Activated CD8-positive, alpha-beta memory T cell treated with anti-CD3 and anti-CD28 coated beads, Interleukin-2, amount 10 ng/mL, durations not matched to agents 7 days and 5 days (primary cell): ENCODE results near the gene UBXN1. TPM values are rescaled to one million over a fixed set of nuclear protein-coding genes. Genes with fewer than 3 reads are reported as not detected.

ENCODE experiments used
- ATAC-seq: fragments of 150-1000 bp; cut with Tn5 transposase; one replicate; pipeline ENCODE4 v1.10.0; 2021; ENCODE audit warnings: moderate library complexity
- CTCF ChIA-PET: fragments of 350-600 bp; sonication (Branson Sonifier 250); formaldehyde crosslinking; loops from one replicate; lab custom pipeline; 2021; ENCODE audit warnings: antibody characterized with exemption; lab: Charles Lee
- DNase-seq: peaks from one replicate; pipeline ENCODE4 v3.0.0-alpha.2; 2020
- H3K27ac Mint-ChIP-seq: one replicate; pipeline ENCODE4 v1.8.0; 2021; ENCODE audit warnings: mild to moderate bottlenecking, mixed read lengths
- H3K27me3 Mint-ChIP-seq: one replicate; pipeline ENCODE4 v1.8.0; 2021; ENCODE audit warnings: mixed read lengths
- H3K36me3 Mint-ChIP-seq: one replicate; pipeline ENCODE4 v1.8.0; 2021; ENCODE audit warnings: mild to moderate bottlenecking, mixed read lengths
- H3K4me1 Mint-ChIP-seq: one replicate; pipeline ENCODE4 v1.8.0; 2021; ENCODE audit warnings: mixed read lengths
- H3K4me3 Mint-ChIP-seq: one replicate; pipeline ENCODE4 v1.8.0; 2021; ENCODE audit warnings: mild to moderate bottlenecking, moderate library complexity, mixed read lengths
- H3K9me3 Mint-ChIP-seq: one replicate; pipeline ENCODE4 v1.8.0; 2022; ENCODE audit warnings: low read depth, mixed read lengths
- total RNA-seq, 2 experiments: library from RNA; stranded (reverse); gene quantifications; one replicate each; pipeline ENCODE4 v1.2.3, GENCODE V29; 2021

Gene UBXN1
- 100 to 1,000 TPM; 115 to 152 TPM for total RNA-seq

DNA sequence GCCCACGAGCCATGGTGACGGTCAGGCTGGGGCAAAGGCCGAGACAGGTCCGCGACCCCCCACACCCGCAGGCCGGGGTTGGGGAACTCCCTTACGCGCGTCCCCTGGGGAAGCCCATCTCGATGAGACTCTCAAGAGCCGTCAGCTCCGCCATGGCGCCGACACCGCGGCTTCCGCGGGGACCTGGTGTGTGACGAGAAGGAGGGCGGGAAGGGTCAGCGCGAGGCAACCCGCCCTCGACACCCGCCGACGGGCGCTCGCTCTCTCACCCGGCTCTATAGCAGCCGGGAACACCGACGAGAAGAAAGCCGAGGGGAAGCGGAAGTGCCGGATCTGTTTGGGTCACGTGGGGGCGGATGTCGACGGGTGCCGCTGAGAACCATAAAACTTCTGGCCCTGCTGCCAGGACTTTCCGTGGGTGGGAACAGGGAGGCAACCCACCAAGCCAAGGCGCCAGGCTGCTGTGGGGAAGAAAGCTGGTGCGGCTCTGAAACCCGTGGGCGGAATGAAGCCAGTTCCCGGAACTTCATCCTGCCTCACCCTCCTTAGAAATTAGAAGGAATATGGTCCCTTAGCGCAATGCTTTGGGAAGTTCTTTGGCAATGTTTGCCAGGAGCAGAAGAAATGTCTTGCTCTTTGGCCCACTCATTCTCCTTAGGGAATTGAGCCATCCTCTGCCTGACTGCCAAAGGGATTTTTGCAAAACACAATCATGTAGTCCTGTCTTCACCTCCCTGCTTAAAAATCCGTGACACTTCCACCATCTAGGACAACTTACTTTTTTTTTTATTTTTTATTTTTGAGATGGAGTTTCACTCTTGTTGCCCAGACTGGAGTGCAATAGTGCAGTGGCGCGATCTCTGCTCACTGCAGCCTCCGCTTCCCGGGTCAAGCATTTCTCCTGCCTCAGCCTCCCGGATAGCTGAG is at the start of gene UBXN1:
TSS of gene UBXN1 (minus strand) at position 304 of the 927 bp plus-strand sequence. CDS start at position 154, 150 bp downstream.
- peaks cover 34% of the 10 kb centered on the region for H3K4me1 Mint-ChIP-seq

DNA sequence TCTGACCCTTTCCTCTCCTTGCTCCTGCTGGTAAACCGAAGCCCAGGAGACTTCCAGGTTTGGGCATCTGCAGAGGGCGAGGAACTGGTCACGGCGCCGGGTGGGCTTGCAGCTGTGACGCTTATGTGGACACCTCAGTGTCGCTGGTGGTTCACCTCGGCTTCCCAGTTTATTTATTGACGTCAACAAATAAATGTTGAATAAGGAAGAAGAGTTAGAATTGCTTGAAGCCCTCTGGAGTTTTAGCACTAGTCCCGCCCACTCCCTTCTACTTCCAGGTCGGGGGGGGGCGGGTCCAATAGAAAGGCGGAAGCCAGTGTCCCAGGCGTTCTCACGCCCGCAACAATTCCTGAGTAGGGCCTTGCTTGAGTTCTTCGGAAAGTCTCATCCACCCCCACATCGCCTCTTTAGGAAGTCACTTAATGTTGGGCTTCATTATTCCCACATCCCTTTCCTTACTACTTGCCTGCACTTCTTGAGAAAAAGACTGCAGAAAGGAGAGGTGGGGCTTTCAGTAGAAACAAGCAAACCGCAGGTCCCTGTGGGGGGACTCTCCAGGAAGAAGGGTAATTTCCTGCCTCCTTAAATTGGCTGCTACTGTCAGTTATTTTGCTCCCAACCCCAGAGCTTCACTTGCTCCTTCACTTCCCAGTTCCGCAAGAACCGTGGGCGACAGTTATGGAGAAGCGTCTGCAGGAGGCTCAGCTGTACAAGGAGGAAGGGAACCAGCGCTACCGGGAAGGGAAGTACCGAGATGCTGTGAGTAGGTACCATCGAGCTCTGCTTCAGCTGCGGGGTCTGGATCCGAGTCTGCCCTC is 49.5 kb upstream of the UBXN1 start, which contains the start of gene TTC9C:
TSS of gene TTC9C (plus strand) at position 316 of the 818 bp plus-strand sequence. CDS start at position 679, 363 bp downstream.
- CTCF ChIA-PET: interaction anchor here (0.8 to 2.3 kb wide), 12 partner anchors 9 to 153 kb away, joined by 3 to 7 read pairs (median 4); partner anchors contain the start of genes B3GAT3, POLR2G, SLC3A2 and TUT1
- no peaks in the 10 kb centered on the region for H3K27me3 Mint-ChIP-seq
- ATAC-seq (peak; percentile 40), DNase-seq (peak; percentile 90)
- peak within 1 kb of the TSS; percentile 94 for H3K4me3 Mint-ChIP-seq
- peak within 1 kb of the TSS; percentile 98 for H3K27ac Mint-ChIP-seq
- no peaks in the 10 kb centered on the region for H3K9me3 Mint-ChIP-seq
- H3K4me1 Mint-ChIP-seq: peaks cover 49% of the 10 kb centered on the region
- H3K36me3 Mint-ChIP-seq: peaks cover 50% of the 10 kb centered on the region

More for the DNA sequence above, at the start of gene UBXN1:
- Mint-ChIP-seq H3K27ac (peak within 1 kb of the TSS; percentile 90), H3K27me3 (no peaks in the 10 kb centered on the region), H3K9me3 (no peaks in the 10 kb centered on the region), H3K36me3 (peaks cover 20% of the 10 kb centered on the region), H3K4me3 (peak within 1 kb of the TSS; percentile 84)
- ATAC-seq (peak; percentile 90), DNase-seq (peak; percentile 89)
- CTCF ChIA-PET: interaction anchor here (0.6 to 3.7 kb wide), 11 partner anchors 11 to 254 kb away, joined by 3 to 42 read pairs (median 4); partner anchors contain the start of genes C11orf98, CSKMT, EML3 and INTS5

DNA sequence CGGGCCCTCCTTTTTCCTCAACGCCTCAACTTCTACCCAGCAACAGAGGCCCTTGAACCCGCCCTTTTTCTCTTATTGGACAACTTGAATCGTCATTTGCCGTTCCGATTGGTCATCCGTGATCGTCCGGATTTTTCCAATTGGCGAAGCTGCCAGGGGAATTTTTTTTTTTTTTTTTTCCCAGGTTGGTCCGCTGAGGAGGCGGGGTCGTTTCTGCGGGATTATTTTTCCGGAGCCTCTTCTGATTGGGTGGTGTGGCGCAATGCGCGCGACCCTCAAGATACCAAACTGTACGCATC is 48.9 kb upstream of the UBXN1 start:
- Mint-ChIP-seq H3K9me3 (no peaks in the 10 kb centered on the region), H3K27ac (peak overlapping the region; percentile 98), H3K4me3 (peak overlapping the region; percentile 94), H3K36me3 (peaks cover 50% of the 10 kb centered on the region), H3K27me3 (no peaks in the 10 kb centered on the region), H3K4me1 (peaks cover 46% of the 10 kb centered on the region)
- DNase-seq: peak; percentile 94
- CTCF ChIA-PET: interaction anchor here (0.7 to 2.3 kb wide), 18 partner anchors 10 to 303 kb away, joined by 3 to 11 read pairs (median 4); partner anchors contain the start of genes C11orf98, CSKMT, MTA2 and POLR2G
- ATAC-seq: peak; percentile 61

DNA sequence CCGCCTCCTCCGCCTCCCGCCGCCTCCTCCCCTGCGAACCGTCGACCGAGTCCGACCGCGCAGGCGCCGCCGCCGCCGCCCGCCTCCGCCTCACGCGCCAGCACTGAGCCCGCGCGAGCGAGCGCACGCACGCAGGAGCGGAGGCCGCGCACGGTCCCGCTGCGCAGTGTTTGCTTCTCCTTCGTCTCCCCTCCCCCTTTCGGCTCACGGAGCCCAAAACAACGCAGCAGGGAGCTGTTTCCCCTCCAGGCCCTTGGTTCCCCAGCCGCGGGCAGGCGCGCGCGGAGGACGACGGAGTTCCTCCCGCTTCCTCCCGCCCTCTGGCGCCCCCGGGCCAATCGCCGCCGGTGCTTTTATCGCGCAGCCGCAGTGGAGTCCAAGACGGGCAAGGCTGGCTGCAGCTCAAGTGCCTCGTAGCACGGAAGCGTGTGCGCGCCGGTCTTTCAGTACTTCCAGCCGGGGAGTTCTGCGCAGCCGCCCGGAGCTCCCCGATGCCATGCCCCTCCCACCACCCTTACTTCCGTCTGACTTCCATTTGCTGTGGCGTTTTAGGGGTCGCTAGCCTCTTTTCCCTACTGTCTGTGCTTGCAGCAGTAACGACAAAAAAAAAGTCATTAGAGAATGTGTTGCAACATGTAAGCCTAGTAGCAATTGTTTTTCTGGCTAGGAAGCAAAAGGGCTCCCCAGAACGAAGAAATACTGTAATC is 48.4 kb upstream of the UBXN1 start, which contains the start of gene HNRNPUL2:
TSS of gene HNRNPUL2 (minus strand) at position 293 of the 707 bp plus-strand sequence. CDS start 301 bp downstream, outside the sequence.
- peaks cover 48% of the 10 kb centered on the region for H3K4me1 Mint-ChIP-seq
- peaks cover 53% of the 10 kb centered on the region for H3K36me3 Mint-ChIP-seq

GRCh38 chr11:62726915-62727164 is 48.0 kb upstream of the UBXN1 start:
- no peaks in the 10 kb centered on the region for H3K27me3 Mint-ChIP-seq
- H3K4me3 Mint-ChIP-seq: peak overlapping the region; percentile 94
- peak overlapping the region; percentile 98 for H3K27ac Mint-ChIP-seq
- peaks cover 58% of the 10 kb centered on the region for H3K36me3 Mint-ChIP-seq
- CTCF ChIA-PET: interaction anchor here (0.7 to 2.3 kb wide), 20 partner anchors 11 to 302 kb away, joined by 3 to 11 read pairs (median 4); partner anchors contain the start of genes C11orf98, CSKMT, MTA2 and POLR2G
- ATAC-seq (peak; percentile 5), DNase-seq (no peak)
- no peaks in the 10 kb centered on the region for H3K9me3 Mint-ChIP-seq
- peaks cover 53% of the 10 kb centered on the region for H3K4me1 Mint-ChIP-seq

More for the DNA sequence above, 48.4 kb upstream of the UBXN1 start, which contains the start of gene HNRNPUL2:
- Mint-ChIP-seq H3K9me3 (no peaks in the 10 kb centered on the region), H3K27ac (peak within 1 kb of the TSS; percentile 98), H3K4me3 (peak within 1 kb of the TSS; percentile 94), H3K27me3 (no peaks in the 10 kb centered on the region)
- DNase-seq (peak; percentile 99), ATAC-seq (peak; percentile 86)
- CTCF ChIA-PET: interaction anchor here (0.7 to 2.3 kb wide), 23 partner anchors 10 to 302 kb away, joined by 3 to 11 read pairs (median 4); partner anchors contain the start of genes C11orf98, CSKMT, MTA2 and POLR2G

DNA sequence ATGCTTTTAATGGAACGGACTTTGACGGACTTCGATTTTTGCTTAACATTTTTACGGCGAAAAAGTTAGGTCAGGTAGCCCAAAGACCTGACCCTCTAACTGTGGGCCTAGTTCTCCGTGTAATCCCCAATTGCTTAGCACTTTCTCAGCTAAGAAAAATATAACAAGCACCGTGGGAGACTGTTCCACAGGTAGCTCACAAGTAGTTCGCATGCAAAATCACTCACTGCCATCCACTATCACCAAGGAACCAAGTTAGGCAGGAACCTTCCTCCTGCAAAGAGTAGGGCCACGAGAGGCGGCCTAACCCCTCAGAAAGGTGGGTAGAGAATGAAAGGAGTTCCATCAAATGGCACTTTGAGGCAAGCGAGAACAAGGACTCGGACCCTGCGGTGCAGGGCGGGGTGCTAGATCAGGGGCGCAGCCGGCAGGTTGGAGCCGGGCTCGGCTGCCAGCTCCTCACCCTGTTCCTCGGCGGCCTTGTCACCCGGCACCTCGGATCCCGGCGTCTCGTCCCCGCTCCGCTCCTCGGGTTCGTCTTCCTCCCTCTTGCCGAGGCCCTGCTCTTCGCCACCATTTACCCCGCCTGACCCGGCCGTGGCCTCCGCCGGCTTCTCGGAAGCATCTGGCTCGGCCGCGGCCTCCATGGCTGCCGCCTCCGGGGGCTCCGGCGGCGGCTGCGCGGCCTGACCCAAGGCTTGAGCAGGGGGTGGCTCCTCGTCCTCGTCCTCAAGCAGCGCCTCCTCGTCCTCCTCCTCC is 47.5 kb upstream of the UBXN1 start:
- Mint-ChIP-seq H3K36me3 (peaks cover 63% of the 10 kb centered on the region), H3K27me3 (no peaks in the 10 kb centered on the region), H3K27ac (peak overlapping the region; percentile 98), H3K4me1 (peaks cover 55% of the 10 kb centered on the region), H3K4me3 (peak overlapping the region; percentile 94), H3K9me3 (no peaks in the 10 kb centered on the region)
- no peak for DNase-seq
- ATAC-seq: no peak
- CTCF ChIA-PET: interaction anchor here (0.7 to 2.3 kb wide), 16 partner anchors 10 to 166 kb away, joined by 3 to 11 read pairs (median 3); partner anchors contain the start of genes SLC3A2, TMEM179B and ZBTB3

DNA sequence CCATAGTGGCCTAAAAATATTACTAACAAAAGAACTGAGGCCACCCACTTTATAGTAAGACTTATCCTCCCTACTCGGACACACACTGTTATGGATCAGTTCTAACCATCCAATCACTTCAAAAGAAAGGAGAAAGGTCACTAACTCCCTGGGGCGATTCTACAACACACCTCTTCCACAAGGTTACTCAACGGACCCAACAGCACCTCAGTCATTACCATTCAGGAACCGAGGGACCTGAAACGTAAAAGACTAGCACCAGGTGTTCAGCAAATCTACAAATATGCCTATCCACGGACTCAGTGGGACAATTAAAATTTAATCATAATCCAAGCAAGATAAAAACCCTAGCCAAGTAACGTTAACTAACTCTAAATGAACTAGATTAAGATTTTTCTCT is 46.8 kb upstream of the UBXN1 start:
- Mint-ChIP-seq H3K27me3 (no peaks in the 10 kb centered on the region), H3K4me1 (peaks cover 56% of the 10 kb centered on the region), H3K36me3 (peaks cover 66% of the 10 kb centered on the region), H3K4me3 (peak overlapping the region; percentile 94), H3K9me3 (no peaks in the 10 kb centered on the region), H3K27ac (peak overlapping the region; percentile 98)
- CTCF ChIA-PET: interaction anchor here (0.7 to 2.2 kb wide), 10 partner anchors 8 to 165 kb away, joined by 3 to 8 read pairs (median 3); partner anchors contain the start of genes SLC3A2, TMEM179B and ZBTB3
- ATAC-seq: no peak
- DNase-seq: no peak

- CTCF ChIA-PET: interaction anchor here (1.1 to 2.6 kb wide), 4 partner anchors 15 to 125 kb away, joined by 3 to 11 read pairs (median 4); partner anchors contain the start of genes TMEM179B and ZBTB3
- DNase-seq (no peak), ATAC-seq (no peak)
- Mint-ChIP-seq H3K4me3 (peak overlapping the region; percentile 94), H3K4me1 (peaks cover 56% of the 10 kb centered on the region), H3K36me3 (peaks cover 75% of the 10 kb centered on the region), H3K27ac (peak overlapping the region; percentile 98), H3K9me3 (no peaks in the 10 kb centered on the region), H3K27me3 (no peaks in the 10 kb centered on the region)
These were observed 45.3 kb upstream of the UBXN1 start for GRCh38 chr11:62724171-62724570.

- ATAC-seq (no peak), DNase-seq (no peak)
- H3K4me1 Mint-ChIP-seq: peaks cover 68% of the 10 kb centered on the region
- no peaks in the 10 kb centered on the region for H3K27me3 Mint-ChIP-seq
- H3K9me3 Mint-ChIP-seq: no peaks in the 10 kb centered on the region
- CTCF ChIA-PET: interaction anchor here (1.5 kb wide), 1 partner anchor 10 kb away, joined by 3 read pairs; no protein-coding TSS in a partner anchor
- no peak overlapping the region for H3K27ac Mint-ChIP-seq
- peaks cover 86% of the 10 kb centered on the region for H3K36me3 Mint-ChIP-seq
- H3K4me3 Mint-ChIP-seq: no peak overlapping the region
These were observed 43.1 kb upstream of the UBXN1 start for GRCh38 chr11:62721994-62722393.

DNA sequence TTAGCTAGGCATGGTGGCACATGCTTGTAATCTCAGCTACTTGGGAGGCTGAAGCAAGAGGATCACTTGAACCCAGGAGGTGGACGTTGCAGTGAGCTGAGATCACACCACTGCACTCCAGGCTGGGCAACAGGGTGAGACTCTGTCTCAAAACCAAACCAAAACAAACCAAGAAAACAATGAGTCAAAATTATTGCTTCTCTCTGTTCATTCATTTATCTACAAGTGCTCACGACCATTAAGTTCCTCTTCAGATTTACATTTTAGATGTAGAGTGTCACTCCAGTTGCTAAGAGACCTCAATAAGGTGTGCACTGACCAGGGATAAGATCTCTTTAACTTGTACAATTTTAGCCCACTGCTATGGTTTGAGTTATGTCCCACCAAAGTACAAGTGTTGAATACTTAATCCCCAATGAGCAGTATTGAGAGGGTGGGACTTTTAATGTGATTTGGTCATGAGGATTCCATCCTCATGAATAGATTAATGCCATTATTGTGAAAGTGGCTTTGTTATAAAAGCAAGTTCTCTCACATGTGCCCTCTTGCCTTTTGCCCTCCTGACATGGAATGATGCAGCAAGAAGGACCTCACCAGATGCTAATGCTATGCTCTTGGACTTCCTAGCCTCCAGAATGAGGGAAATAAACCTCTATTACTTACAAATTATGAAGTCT is 40.6 kb upstream of the UBXN1 start:
- H3K4me3 Mint-ChIP-seq: no peak overlapping the region
- H3K27ac Mint-ChIP-seq: peak overlapping the region; percentile 42
- H3K27me3 Mint-ChIP-seq: no peaks in the 10 kb centered on the region
- DNase-seq (no peak), ATAC-seq (peak; percentile 58)
- CTCF ChIA-PET: interaction anchor here (0.7 to 3.1 kb wide), 3 partner anchors 10 to 142 kb away, joined by 3 to 10 read pairs (median 4); no protein-coding TSS in a partner anchor
- peaks cover 79% of the 10 kb centered on the region for H3K4me1 Mint-ChIP-seq
- peaks cover 88% of the 10 kb centered on the region for H3K36me3 Mint-ChIP-seq
- H3K9me3 Mint-ChIP-seq: no peaks in the 10 kb centered on the region

GRCh38 chr11:62716816-62717215 is 37.9 kb upstream of the UBXN1 start:
- CTCF ChIA-PET: interaction anchor here (1.3 to 2.3 kb wide), 3 partner anchors 10 to 105 kb away, joined by 3 to 8 read pairs (median 4); partner anchors contain the start of gene HNRNPUL2
- H3K4me3 Mint-ChIP-seq: no peak overlapping the region
- no peaks in the 10 kb centered on the region for H3K9me3 Mint-ChIP-seq
- H3K4me1 Mint-ChIP-seq: peaks cover 81% of the 10 kb centered on the region
- no peaks in the 10 kb centered on the region for H3K27me3 Mint-ChIP-seq
- ATAC-seq (no peak), DNase-seq (no peak)
- H3K27ac Mint-ChIP-seq: no peak overlapping the region
- peaks cover 80% of the 10 kb centered on the region for H3K36me3 Mint-ChIP-seq
